ENCODE data around the gene SLC22A23.
"Not testable (repeated sequence)": the region's sequence is repeated elsewhere in the genome, so short reads cannot be mapped to it uniquely, and the experiment has no call there.

SLC22A23 gene

DNA sequence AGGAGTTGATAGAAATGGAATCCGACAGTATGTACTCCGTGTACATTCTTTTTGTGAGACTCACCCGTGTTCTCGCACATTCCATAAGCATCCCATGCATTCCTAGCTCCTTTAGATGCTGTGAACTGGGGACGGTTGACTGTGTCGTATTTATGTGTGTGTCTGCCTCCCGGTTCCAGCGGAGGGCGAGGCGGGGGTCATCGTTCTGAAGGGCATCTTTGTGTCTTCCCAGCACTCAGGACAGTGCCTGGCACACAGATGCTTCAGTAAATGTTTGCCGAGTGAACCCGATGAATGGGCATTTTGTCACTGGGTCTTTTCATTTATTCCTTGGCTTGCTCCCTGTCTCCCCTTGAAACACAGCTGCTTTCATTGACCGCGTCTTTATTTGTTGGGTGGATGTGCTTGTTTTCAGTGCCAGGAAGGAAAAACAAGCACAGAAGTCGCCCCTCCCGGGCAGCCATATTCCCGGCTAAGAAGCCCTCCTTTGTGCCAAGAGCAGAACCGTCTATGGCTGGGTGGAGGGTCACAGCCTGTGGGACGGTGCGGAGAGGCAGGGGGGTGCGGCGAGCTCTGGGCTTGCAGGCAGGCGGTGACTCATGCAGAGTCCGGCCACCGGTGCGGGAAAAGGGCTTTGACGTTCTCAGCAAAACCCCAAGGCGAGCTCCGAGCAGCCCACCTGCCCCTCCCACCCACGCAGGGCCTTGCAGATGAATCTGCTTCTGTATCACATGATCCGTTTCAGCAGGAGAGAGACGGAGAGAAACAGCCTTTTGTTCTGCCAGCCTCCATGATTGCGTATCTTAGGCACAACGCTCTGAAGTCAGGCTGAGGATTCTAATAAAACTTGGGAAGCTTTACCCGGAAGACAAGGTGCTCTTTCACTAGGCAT lies 209.3 kb downstream of the SLC22A23 start:
- DNase-seq (ENCODE audit: low read depth, low spot score), result peak; percentile 96

DNA sequence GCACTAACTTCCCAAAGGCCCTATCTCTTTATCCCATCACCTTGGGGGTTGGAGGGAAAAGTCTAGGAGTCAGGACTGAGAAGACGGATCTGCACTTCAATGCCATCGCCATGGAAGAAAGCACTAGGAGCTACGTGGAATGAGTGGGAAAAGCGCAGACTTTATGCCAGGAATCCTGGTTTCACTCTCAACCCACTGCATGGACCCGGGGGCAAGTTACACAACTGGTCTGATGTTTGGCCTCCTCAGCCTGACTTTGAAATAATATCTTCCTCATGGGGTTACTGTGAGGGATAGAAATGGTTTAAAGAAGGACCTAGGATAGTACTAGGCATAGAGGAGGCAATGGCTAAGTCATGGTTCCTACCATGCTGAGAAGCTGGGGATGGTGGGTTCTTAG lies 211.6 kb downstream of the SLC22A23 start:
- no peak for DNase-seq (ENCODE audit: low read depth, low spot score)

DNA sequence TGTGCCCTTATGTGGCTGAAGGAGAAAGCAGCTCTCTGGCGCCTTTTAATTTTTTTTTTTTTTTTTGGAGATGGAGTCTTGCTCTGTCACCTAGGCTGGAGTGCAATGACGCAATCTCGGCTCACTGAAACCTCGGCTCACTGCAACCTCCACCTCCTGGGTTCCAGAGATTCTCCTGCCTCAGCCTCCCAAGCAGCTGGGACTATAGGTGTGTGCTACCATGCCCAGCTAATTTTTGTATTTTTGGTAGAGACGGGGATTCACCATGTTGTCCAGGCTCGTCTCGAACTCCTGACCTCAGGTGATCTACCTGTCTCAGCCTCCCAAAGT lies 212.1 kb downstream of the SLC22A23 start:
- not testable (repeated sequence) for DNase-seq (ENCODE audit: low read depth, low spot score)

DNA sequence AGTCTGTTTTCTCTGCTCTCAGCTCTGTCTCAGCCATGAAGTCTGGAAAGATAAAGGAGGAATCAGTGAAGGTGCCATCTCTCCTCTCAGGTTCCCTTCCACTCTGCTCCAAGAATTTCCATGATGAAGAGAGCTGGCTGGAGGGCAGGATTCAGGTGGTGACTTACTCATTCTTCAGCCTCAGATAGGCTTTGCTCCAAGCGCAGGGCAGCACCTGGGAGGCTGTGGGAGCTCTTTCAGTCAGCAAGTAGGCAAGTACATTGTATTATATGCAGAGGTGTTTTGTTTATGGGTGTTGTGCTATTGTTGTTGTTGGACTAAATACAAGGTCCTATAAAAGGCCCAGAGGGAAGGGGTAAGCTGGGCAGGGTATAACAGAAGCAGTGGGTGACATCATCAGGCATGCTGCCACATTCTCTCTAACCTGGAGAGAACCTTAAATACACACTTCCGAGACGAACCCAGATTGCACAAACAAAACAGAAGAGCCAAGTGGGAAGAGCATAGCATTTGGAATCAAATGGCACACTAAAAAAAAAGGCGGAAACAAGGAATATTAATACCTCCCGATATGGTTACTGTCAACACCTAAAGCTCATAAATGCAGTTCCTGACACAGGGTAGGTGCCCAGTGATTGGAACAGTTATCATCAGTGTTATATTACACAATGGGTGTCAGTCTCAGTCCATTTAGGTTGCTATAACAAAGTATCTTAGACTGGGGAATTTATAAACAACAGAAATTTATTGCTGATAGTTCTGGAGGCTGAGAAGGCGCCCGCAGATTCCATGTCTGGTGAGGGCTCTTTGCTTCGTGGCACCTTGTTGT lies 212.6 kb downstream of the SLC22A23 start:
- no peak for DNase-seq (ENCODE audit: low read depth, low spot score)

DNA sequence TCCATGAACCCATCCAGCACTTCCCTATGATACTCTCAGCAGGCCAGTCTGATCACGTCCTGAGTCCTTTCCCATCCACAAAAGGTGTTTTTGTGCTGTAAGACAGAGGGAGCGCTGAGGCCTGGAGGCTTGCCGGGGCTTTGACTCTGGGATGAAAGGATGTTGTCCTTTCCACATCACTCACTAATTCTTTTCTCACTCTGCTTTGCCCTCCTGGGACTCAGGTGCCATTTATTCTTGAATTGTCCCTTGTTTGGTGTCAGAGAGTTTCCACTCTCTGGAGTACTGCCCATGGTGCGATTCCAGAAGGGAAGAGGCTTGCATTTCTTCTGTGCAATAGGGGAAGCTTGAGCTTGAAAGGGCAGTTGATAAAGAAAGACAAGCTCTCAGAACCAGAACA lies 214.1 kb downstream of the SLC22A23 start:
- DNase-seq (ENCODE audit: low read depth, low spot score), result no peak

DNA sequence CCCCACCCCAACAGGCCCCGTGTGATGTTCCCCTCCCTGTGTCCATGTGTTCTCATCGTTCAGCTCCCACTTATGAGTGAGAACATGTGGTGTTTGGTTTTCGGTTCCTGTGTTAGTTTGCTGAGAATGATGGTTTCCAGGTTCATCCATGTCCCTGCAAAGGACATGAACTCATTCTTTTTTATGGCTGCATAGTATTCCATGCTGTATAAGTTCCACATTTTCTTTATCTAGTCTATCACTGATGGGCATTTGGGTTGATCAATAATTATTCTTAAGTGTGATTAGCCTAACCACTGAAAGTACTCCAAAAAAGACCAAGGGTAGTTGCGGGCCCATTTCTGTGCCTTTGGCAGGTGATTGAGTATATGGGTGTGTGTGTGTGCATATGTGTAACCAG lies 215.1 kb downstream of the SLC22A23 start:
- not testable (repeated sequence) for DNase-seq (ENCODE audit: low read depth, low spot score)

DNA sequence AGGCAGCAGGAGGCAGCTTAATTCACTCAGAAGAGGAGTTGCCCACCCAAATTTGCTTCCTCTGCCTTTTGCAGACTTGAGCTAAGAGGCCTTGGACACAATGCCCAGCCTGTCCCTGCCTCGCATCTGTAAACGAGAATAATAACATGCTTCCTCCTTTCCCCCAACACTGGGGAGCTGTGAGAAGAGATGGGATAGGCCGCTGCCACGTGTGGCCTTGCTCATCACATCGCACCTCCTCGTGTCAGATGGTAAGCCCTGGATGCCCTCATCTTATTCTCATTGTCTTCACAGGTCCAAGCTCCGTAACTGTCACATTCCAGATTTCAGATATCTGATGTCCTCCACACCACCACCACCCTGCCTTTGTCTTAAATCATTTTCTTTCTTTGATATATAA lies 216.3 kb downstream of the SLC22A23 start:
- no peak for DNase-seq (ENCODE audit: low read depth, low spot score)

DNA sequence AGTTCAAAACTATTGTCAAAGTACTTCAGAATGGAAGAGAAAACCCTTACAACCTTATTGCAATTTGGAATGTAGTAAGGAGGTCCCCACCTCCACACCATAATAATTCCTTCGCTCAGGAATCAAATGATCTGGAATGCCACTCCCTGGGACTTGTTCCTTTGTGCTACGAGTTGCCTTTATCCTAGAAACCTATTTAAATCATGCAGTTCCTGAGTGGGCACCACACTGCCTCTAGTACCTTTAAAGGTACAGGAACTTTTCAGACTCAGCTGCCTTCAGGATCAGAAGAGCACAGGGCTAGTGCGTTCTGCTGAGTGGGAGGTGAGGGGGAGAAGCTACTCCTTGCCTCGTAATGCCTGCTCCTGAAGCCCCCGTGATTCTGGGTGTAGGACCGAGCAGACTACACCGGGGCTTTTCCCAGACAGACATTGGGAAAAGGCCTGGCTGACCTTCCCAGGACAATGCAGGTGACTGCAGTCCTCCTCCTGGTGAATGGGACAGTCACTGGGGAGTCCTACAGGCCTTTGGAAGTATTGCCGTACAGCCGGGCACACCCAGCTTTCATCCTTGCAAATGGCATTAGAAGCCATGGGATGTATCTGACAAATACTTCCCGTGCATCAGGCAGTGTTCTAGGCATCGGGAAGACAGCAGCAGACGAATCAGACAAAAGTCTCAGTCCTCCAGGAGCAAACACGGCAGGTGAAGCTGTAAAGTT lies 217.6 kb downstream of the SLC22A23 start:
- DNase-seq (ENCODE audit: low read depth, low spot score), result no peak

DNA sequence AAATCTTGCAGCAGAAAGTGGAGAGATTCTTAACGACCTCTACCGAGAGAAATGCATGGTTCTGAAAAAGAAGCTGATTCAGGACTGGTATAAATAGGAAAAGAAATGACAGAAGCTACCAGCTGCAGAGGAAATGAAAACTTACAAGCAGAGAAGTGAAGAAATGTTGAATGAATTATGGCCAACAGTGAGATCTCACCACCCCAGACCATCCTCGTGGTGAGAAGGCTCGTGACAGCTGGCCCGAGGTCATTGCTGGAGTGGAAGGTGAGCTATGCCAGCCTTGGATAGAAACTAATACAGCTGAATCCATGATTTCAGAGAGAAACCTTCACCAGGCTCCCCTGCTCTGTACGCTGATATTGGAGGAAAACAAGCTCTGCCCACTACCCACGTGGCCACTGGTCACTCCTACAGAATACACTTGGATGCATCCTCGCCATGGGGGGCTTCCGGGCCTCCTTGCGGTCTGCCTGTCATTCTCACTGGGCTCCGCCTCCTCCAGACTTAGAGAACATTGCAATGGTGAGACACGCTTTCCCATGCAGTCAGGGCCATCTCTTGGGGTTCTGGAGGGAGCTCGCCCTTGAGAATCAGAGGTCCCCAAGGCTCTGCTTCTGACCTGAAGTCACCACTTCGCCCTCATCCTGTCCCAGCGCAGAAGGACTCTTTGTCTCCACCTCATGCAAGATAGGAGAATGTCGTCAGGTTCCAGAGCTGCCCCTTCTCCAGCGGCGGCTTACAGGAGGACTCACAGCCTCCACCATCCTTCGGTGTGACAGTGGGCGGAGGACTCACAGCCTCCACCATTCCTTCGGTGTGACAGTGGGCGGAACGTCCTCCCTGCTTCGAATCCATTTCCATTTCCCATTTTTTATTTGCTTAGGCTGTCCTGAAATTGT lies 218.8 kb downstream of the SLC22A23 start:
- no peak for DNase-seq (ENCODE audit: low read depth, low spot score)

- no peak for DNase-seq (ENCODE audit: low read depth, low spot score)
Measured at GRCh38 chr6:3236005-3236404, 220.8 kb downstream of the SLC22A23 start.

GRCh38 chr6:3235486-3235885 lies 221.4 kb downstream of the SLC22A23 start:
- DNase-seq (ENCODE audit: low read depth, low spot score), result no peak

DNA sequence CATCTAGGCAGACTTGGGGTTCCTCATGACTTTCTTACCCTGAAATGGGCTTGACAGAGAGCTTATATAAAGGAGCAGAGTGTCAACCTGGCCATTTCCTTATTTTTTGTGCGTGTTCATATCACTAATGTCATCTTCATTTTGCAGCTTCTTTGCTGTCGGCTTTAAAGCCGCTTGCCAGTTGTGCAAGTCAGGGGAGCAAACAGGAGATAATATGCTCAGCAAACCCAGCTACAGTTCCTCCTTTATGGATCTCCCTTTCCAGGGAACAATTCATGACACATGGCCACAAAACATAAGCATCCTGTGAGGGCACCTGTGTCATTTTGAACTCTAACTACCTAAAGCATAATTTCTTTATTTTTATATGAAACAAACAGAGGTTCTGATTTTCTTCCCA lies 222.9 kb downstream of the SLC22A23 start:
- DNase-seq (ENCODE audit: low read depth, low spot score), result no peak

- DNase-seq (ENCODE audit: low read depth, low spot score), result no peak
Measured at GRCh38 chr6:3233321-3233720, 223.5 kb downstream of the SLC22A23 start.

- DNase-seq (ENCODE audit: low read depth, low spot score), result no peak
Measured at GRCh38 chr6:3232017-3232945, 224.6 kb downstream of the SLC22A23 start.

DNA sequence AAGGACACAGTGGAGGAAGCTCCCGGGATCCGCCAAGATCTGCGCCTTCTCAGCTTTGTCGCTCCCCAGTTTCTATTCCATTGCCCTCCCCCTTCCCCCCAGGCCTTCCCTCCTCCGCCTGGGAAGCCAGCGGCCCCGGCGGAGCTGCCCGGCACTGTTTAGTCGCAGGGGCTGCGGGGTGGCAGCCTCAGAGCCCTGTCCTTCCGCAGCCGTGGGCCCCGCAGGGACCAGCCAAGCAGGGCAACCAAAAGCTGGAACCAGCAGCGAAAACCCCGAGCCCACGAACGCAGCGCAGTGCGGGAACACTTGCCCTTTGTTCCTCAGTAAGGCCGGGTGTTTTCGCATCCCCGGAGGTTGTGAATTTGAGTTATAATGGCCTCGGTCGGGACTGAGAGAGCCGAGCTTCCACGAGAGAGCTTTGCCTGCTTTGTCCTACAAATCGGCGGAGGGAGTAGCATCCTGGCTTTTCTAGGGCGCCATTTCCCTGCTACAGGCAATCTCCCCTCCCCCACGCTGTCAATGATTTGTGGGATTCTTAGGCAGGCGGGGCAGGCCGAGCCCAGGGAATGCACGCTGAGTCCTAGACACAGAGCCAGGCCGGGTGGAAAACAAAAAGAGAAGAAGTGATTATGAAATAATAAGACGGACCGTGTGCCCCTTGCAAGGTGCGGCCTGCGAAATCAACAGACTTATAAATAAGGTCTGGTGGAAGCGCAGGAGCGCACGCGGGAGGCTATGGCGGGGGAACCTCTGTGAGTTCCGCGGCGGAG lies 225.4 kb downstream of the SLC22A23 start:
- peak; percentile 89 for DNase-seq (ENCODE audit: low read depth, low spot score)

GRCh38 chr6:3230900-3231246 lies 226.0 kb downstream of the SLC22A23 start:
- peak; percentile 84 for DNase-seq (ENCODE audit: low read depth, low spot score)

GRCh38 chr6:3230256-3230882 lies 226.5 kb downstream of the SLC22A23 start:
- DNase-seq (ENCODE audit: low read depth, low spot score), result no peak

DNA sequence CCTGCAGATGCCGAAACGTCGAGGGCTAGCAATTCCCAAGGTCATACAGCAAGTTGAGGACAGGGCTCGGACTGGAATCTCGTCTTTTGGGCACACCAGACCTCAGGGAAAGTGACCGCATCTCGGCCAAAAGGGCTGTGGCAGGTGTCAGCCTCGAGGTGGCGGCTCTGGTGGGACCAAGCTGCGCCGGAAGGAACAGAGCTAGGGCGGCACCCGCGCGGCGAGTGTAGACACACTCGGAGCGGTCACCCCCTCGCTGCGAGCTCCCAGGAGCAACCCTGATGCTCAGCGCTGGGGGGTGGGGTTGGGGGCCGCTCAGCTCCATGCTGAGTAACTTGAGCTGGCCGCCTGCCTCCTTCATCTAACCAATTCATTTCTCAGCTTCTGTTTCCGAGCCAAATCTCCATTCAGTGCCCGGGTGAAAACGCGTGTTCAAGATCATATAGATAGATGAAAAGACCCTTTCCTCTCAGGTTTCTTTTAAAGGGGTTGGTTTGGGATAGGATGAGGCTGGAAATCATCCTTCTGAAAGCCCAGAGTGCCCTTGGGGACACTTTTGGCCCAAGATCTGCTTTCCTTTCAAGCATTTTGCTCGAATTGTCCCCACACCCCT lies 227.2 kb downstream of the SLC22A23 start:
- peak; percentile 72 for DNase-seq (ENCODE audit: low read depth, low spot score)

Measured in astrocyte of the hippocampus (primary cell).